Measurements from ENCODE around the gene KCND2.
"Not testable (repeated sequence)": the region's sequence is repeated elsewhere in the genome, so short reads cannot be mapped to it uniquely, and the experiment has no call there.

The KCND2 gene

GRCh38 chr7:120567204-120567603 lies 294.2 kb downstream of the KCND2 start:
- no peak for TF ChIP-seq CTCF (IDR thresholded peaks at IDR 0.05; ENCODE audit: low read depth, low read length)
- no peak overlapping the region for H3K4me3 ChIP-seq (ENCODE audit: low read depth, low read length)

GRCh38 chr7:120578657-120579056 lies 305.7 kb downstream of the KCND2 start:
- not testable (repeated sequence) for H3K4me3 ChIP-seq (ENCODE audit: low read depth, low read length)

DNA sequence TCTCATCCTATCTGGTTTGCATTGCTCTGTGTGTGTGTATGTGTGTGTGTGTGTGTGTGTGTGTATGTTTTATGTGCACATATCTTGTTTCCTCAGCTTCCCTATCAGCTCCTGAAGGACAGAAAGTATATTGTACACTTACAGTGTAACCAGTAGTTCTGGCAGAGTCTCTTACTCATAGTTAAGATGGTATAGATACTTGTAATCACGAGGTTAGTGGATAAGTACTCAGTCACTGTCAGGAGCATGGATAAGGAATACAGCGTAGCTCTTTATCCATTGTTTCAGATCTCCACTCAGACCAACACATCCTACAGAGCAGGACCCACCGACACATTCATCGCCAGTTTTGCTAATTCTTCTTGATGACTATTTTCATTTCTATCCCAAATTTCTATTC lies 309.9 kb downstream of the KCND2 start:
- no peak for TF ChIP-seq CTCF (IDR thresholded peaks at IDR 0.05; ENCODE audit: low read depth, low read length)
- H3K4me3 ChIP-seq (ENCODE audit: low read depth, low read length) = no peak overlapping the region

- no peak overlapping the region for H3K4me3 ChIP-seq (ENCODE audit: low read depth, low read length)
- TF ChIP-seq CTCF (IDR thresholded peaks at IDR 0.05; ENCODE audit: low read depth, low read length) = no peak
These were observed 311.1 kb downstream of the KCND2 start for GRCh38 chr7:120583899-120584586.

DNA sequence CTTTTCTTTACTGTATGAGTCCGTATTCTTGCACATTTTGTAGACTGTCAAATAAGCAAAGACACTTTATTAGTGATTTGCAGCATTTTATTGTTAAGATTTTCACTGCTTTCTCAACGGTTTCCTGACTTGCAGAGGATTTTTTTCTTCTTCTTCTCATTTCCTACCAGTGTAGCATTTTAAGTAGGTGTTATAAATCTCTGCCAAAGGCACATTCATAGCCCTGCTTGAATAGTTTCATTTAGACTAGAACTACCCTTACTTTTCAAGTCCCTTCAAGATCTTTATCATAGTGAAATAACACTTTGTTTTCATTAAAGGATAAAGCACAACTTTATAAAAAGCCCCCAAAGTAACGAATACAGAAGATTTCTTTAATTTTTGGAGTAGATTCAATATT lies 313.6 kb downstream of the KCND2 start:
- no peak overlapping the region for H3K4me3 ChIP-seq (ENCODE audit: low read depth, low read length)
- TF ChIP-seq CTCF (IDR thresholded peaks at IDR 0.05; ENCODE audit: low read depth, low read length) = no peak

DNA sequence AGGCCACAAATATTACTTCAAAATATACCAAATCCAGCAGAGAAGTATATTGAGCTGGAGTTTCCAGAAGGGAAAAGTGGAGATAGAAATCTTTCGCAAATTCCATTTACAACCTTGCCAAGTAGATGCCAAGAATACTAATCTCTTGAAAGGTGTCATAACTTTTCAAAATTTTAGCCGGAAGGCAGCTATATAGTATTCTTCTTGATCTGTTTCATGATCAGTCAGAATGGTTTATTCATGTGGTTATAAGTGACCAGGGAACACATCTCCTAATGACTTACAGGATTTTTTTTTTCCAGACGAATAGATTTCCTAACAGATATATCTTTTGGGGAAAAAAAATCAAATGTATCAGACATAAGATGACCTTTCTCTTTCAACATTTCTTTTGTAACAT lies 314.3 kb downstream of the KCND2 start:
- H3K4me3 ChIP-seq (ENCODE audit: low read depth, low read length) = no peak overlapping the region
- no peak for TF ChIP-seq CTCF (IDR thresholded peaks at IDR 0.05; ENCODE audit: low read depth, low read length)

- no peak overlapping the region for H3K4me3 ChIP-seq (ENCODE audit: low read depth, low read length)
- TF ChIP-seq CTCF (IDR thresholded peaks at IDR 0.05; ENCODE audit: low read depth, low read length) = no peak
These were observed 315.4 kb downstream of the KCND2 start for GRCh38 chr7:120588416-120588815.

GRCh38 chr7:120588862-120589261 lies 315.9 kb downstream of the KCND2 start:
- H3K4me3 ChIP-seq (ENCODE audit: low read depth, low read length) = no peak overlapping the region
- TF ChIP-seq CTCF (IDR thresholded peaks at IDR 0.05; ENCODE audit: low read depth, low read length) = no peak
